ENCODE measurements around the gene KLHL20. TPM values are rescaled to one million over a fixed set of nuclear protein-coding genes. Genes with fewer than 3 reads are reported as not detected.

Gene KLHL20
- 11.4 TPM for total RNA-seq (2021; ENCODE audit: unreplicated experiment)
- polyA plus RNA-seq (2012; ENCODE audit: insufficient read length): 7.7 TPM
- Bru-seq, nascent RNA: percentile 68 among the genes with signal in this experiment
- percentile 61 among the genes with signal in this experiment for BruChase-seq, experiment 1, labeled RNA remaining after a 2-hour chase
- percentile 57 among the genes with signal in this experiment for BruChase-seq, experiment 2, labeled RNA remaining after a 6-hour chase
- long read RNA-seq, transcript KLHL20-201 (12 exons, 3,421 nt): major isoform, 21 of 43 reads
- long read RNA-seq, partial matches to known transcripts: 12 of 43 reads
- long read RNA-seq, other reads (novel, unspliced or antisense): 9 of 43 reads

- in situ Hi-C loops (cut with HindIII; ENCODE audit: low pct_unique_long_range_greater_than_20kb, low sequenced_read_pairs): no loop called here
- ATAC-seq (peak; percentile 99), DNase-seq (ENCODE audit: low read depth, low spot score) (peak; percentile 74)
- intact Hi-C loops (cut with micrococcal nuclease; ENCODE audit: unreplicated experiment): loop anchor here (10.0 kb wide), 1 partner anchor 280 kb away; no protein-coding TSS in a partner anchor
- H3K27me3 ChIP-seq (ENCODE audit: control insufficient read depth, insufficient read depth, low read length): peaks cover 4% of the 10 kb centered on the region; the same call in 1 of the 2 replicates
- ChIA-PET POLR2A (no interaction called here), CTCF (no interaction called here)
- peaks cover 4% of the 10 kb centered on the region; the same call in 1 of the 2 replicates for H3K36me3 ChIP-seq (ENCODE audit: control insufficient read depth, insufficient read depth, low read length)
- peak within 1 kb of the TSS; percentile 83 to 95 for H3K4me3 ChIP-seq (ENCODE audit: low read depth in 2 of 2, low read length in 2 of 2)
- TSS peak; percentile 83 for BruUV-seq (replicated peaks)
- H3K9me3 ChIP-seq (ENCODE audit: control insufficient read depth, insufficient read depth, low read depth, low read length): no peaks in the 10 kb centered on the region; the same call in 1 of the 2 replicates
- H3K4me1 ChIP-seq (ENCODE audit: control insufficient read depth, insufficient read depth, low read length): peaks cover 11% of the 10 kb centered on the region
- H3K27ac ChIP-seq (ENCODE audit: low read length): peak within 1 kb of the TSS; percentile 93
- peak; percentile 73 for TF ChIP-seq SIN3A (IDR thresholded peaks at IDR 0.05; ENCODE audit: borderline replicate concordance, insufficient read depth, low read depth, low read length)
- no peak; a peak in 2 of 4 replicates for TF ChIP-seq REST (IDR thresholded peaks at IDR 0.05; ENCODE audit: insufficient read depth in 1 of 2, low read depth in 2 of 2, low read length in 1 of 2)
- TF ChIP-seq POLR2AphosphoS5 (IDR thresholded peaks at IDR 0.05; ENCODE audit: low read depth, low read length): peak; percentile 83
- no peak for TF ChIP-seq CTCF (IDR thresholded peaks at IDR 0.05)
- peak; percentile 50; the same call in 1 of the 2 replicates for TF ChIP-seq TCF7L2 (IDR thresholded peaks at IDR 0.05; ENCODE audit: low read depth, low read length)
These were observed at the start of gene KLHL20 for GRCh38 chr1:173714759-173715537. TSS of gene KLHL20 (plus strand) at chr1:173714981. CDS start at chr1:173716044, 1,063 bp downstream.

GRCh38 chr1:173666646-173667045 is 48.1 kb upstream of the KLHL20 start:
- intact Hi-C loops (cut with micrococcal nuclease; ENCODE audit: unreplicated experiment): no loop called here
- H3K4me1 ChIP-seq (ENCODE audit: control insufficient read depth, insufficient read depth, low read length): no peaks in the 10 kb centered on the region
- H3K4me3 ChIP-seq (ENCODE audit: low read depth in 2 of 2, low read length in 2 of 2): no peak overlapping the region
- no peak for ATAC-seq
- ChIA-PET CTCF (no interaction called here), POLR2A (no interaction called here)
- H3K27me3 ChIP-seq (ENCODE audit: control insufficient read depth, insufficient read depth, low read length): peaks cover 3% of the 10 kb centered on the region; the same call in 1 of the 2 replicates
- H3K36me3 ChIP-seq (ENCODE audit: control insufficient read depth, insufficient read depth, low read length): no peaks in the 10 kb centered on the region
- in situ Hi-C loops (cut with HindIII; ENCODE audit: low pct_unique_long_range_greater_than_20kb, low sequenced_read_pairs): no loop called here
- no peaks in the 10 kb centered on the region for H3K9me3 ChIP-seq (ENCODE audit: control insufficient read depth, insufficient read depth, low read depth, low read length)
- no peak overlapping the region for H3K27ac ChIP-seq (ENCODE audit: low read length)
- DNase-seq (ENCODE audit: low read depth, low spot score): no peak
- BruUV-seq (replicated peaks): no TSS peak
- TF ChIP-seq CTCF (IDR thresholded peaks at IDR 0.05): no peak
- no peak for TF ChIP-seq TCF7L2 (IDR thresholded peaks at IDR 0.05; ENCODE audit: low read depth, low read length)
- no peak for TF ChIP-seq SIN3A (IDR thresholded peaks at IDR 0.05; ENCODE audit: borderline replicate concordance, insufficient read depth, low read depth, low read length)
- no peak for TF ChIP-seq POLR2AphosphoS5 (IDR thresholded peaks at IDR 0.05; ENCODE audit: low read depth, low read length)
- no peak for TF ChIP-seq REST (IDR thresholded peaks at IDR 0.05; ENCODE audit: insufficient read depth in 1 of 2, low read depth in 2 of 2, low read length in 1 of 2)
